ENCODE data around the gene PANK1.
A peak's percentile ranks its signal among the peaks of the same experiment; 100 is the strongest.

PANK1 gene

GRCh38 chr10:89649051-89649450 lies 4.0 kb upstream of the PANK1 start:
- POLR2A ChIA-PET: no interaction called here
- CTCF ChIA-PET: no interaction called here
- no peak overlapping the region for H3K4me3 ChIP-seq (ENCODE audit: low read depth, low read length)
- no peak for DNase-seq (ENCODE audit: low read depth, low spot score)
- no peak for TF ChIP-seq CTCF (IDR thresholded peaks at IDR 0.05; ENCODE audit: insufficient read depth, low read length, missing control alignments)

GRCh38 chr10:89648074-89648473 lies 3.0 kb upstream of the PANK1 start:
- H3K4me3 ChIP-seq (ENCODE audit: low read depth, low read length): no peak overlapping the region
- ChIA-PET POLR2A (no interaction called here), CTCF (no interaction called here)
- TF ChIP-seq CTCF (IDR thresholded peaks at IDR 0.05; ENCODE audit: insufficient read depth, low read length, missing control alignments): no peak
- no peak for DNase-seq (ENCODE audit: low read depth, low spot score)

GRCh38 chr10:89646889-89647657 lies 2.0 kb upstream of the PANK1 start:
- DNase-seq (ENCODE audit: low read depth, low spot score): no peak
- H3K4me3 ChIP-seq (ENCODE audit: low read depth, low read length): no peak overlapping the region
- CTCF ChIA-PET: no interaction called here
- TF ChIP-seq CTCF (IDR thresholded peaks at IDR 0.05; ENCODE audit: insufficient read depth, low read length, missing control alignments): no peak
- POLR2A ChIA-PET: no interaction called here

- DNase-seq (ENCODE audit: low read depth, low spot score): no peak
- peak overlapping the region; percentile 73 for H3K4me3 ChIP-seq (ENCODE audit: low read depth, low read length)
- ChIA-PET CTCF (no interaction called here), POLR2A (interaction anchor here (0.5 kb wide), 1 partner anchor 253 kb away, joined by 5 read pairs; the partner anchor contains the start of gene IFIT1)
- TF ChIP-seq CTCF (IDR thresholded peaks at IDR 0.05; ENCODE audit: insufficient read depth, low read length, missing control alignments): no peak
Observed at GRCh38 chr10:89645742-89646172, 715 bp upstream of the PANK1 start.

GRCh38 chr10:89644691-89644966 lies 413 bp downstream of the PANK1 start:
- DNase-seq (ENCODE audit: low read depth, low spot score): no peak
- CTCF ChIA-PET: interaction anchor here (1.4 kb wide), 1 partner anchor 34 kb away, joined by 5 read pairs; no protein-coding TSS in a partner anchor
- H3K4me3 ChIP-seq (ENCODE audit: low read depth, low read length): peak overlapping the region; percentile 73
- no peak for TF ChIP-seq CTCF (IDR thresholded peaks at IDR 0.05; ENCODE audit: insufficient read depth, low read length, missing control alignments)
- POLR2A ChIA-PET: interaction anchor here (1.6 kb wide), 1 partner anchor 15 kb away, joined by 11 read pairs; no protein-coding TSS in a partner anchor

GRCh38 chr10:89643812-89644690 lies 991 bp downstream of the PANK1 start:
- TF ChIP-seq CTCF (IDR thresholded peaks at IDR 0.05; ENCODE audit: insufficient read depth, low read length, missing control alignments): no peak
- POLR2A ChIA-PET: interaction anchor here (0.6 to 1.6 kb wide), 12 partner anchors 9 to 220 kb away, joined by 3 to 11 read pairs (median 3); partner anchors contain the start of gene KIF20B
- DNase-seq (ENCODE audit: low read depth, low spot score): peak; percentile 80
- CTCF ChIA-PET: interaction anchor here (1.3 to 1.4 kb wide), 2 partner anchors 19 to 34 kb away, joined by 4 to 5 read pairs; no protein-coding TSS in a partner anchor
- H3K4me3 ChIP-seq (ENCODE audit: low read depth, low read length): peak overlapping the region; percentile 73

All from AG04449 (cell line).